H1 (cell line): ENCODE measurements around the gene UBE2E2. TPM values are rescaled to one million over a fixed set of nuclear protein-coding genes. Genes with fewer than 3 reads are reported as not detected.

Source experiments
- BACH1 ChIP-seq: IDR thresholded peaks from 2 replicates; pipeline ENCODE4 v1.6.1; 2012; ENCODE audit warnings: low read length, improper control_type of control experiment
- GABPA ChIP-seq: IDR thresholded peaks from 2 replicates; pipeline ENCODE4 v1.6.1; 2011; ENCODE audit warnings: mild to moderate bottlenecking, low read length, moderate library complexity, borderline replicate concordance; ENCODE audit not compliant: insufficient read depth
- PHF8 ChIP-seq: fragments of 200-600 bp; sonication (generic); conservative IDR thresholded peaks from 2 replicates; pipeline ENCODE4 v1.7.1; 2012; ENCODE audit warnings: low read depth, mild to moderate bottlenecking, inconsistent platforms, low read length, moderate library complexity
- POLR2AphosphoS5 ChIP-seq: IDR thresholded peaks from 2 replicates; pipeline ENCODE4 v1.6.1; 2011; ENCODE audit warnings: low read depth, low read length
- RBBP5 ChIP-seq: IDR thresholded peaks from 2 replicates; pipeline ENCODE4 v1.7.1; 2012; ENCODE audit warnings: low read depth, mild to moderate bottlenecking, inconsistent platforms, low read length, moderate library complexity, borderline replicate concordance
- polyA plus RNA-seq, 7 experiments: library from polyadenylated mRNA; depleted of rRNA in 3 of 7; stranded (reverse) in 5 of 7; unstranded in 2 of 7; fragments of >200 nt in 5 of 7; fragments of 200-250 nt in 2 of 7; gene quantifications; 1 replicate in 5 of 7; 2 replicates in 1 of 7; 4 replicates in 1 of 7; pipeline versions ENCODE4 v1.2.1 to v1.2.3, GENCODE V29; 2011 to 2013; ENCODE audit warnings: missing spikeins in 2 of 7, mixed read lengths in 2 of 7
- total RNA-seq: library from RNA; stranded (reverse); fragmentation: NEBNext Ultra II Directional; extraction: Animal tissue kit (Norgen Biotek cat#: 25700); gene quantifications from 2 replicates; pipeline ENCODE4 v1.2.1, GENCODE V29; 2021

UBE2E2 gene
- total and polyA plus RNA-seq, 2 of the 8 experiments (the other 6 are each of a cell fraction or from before 2014, with no cell fraction given): 57.6 to 70.6 TPM

GRCh38 chr3:23566499-23566898 is 363.4 kb downstream of the UBE2E2 start (continued):
- TF ChIP-seq POLR2AphosphoS5 (no peak), RBBP5 (no peak), PHF8 (no peak), GABPA (no peak), BACH1 (no peak)
